ENCODE data around the gene TNFRSF19. TPM values are rescaled to one million over a fixed set of nuclear protein-coding genes. Genes with fewer than 3 reads are reported as not detected.
"Not testable (repeated sequence)": the region's sequence is repeated elsewhere in the genome, so short reads cannot be mapped to it uniquely, and the experiment has no call there.

The TNFRSF19 gene
- polyA plus RNA-seq, 5 donors: 64.8 to 106 (median 87.2) TPM

DNA sequence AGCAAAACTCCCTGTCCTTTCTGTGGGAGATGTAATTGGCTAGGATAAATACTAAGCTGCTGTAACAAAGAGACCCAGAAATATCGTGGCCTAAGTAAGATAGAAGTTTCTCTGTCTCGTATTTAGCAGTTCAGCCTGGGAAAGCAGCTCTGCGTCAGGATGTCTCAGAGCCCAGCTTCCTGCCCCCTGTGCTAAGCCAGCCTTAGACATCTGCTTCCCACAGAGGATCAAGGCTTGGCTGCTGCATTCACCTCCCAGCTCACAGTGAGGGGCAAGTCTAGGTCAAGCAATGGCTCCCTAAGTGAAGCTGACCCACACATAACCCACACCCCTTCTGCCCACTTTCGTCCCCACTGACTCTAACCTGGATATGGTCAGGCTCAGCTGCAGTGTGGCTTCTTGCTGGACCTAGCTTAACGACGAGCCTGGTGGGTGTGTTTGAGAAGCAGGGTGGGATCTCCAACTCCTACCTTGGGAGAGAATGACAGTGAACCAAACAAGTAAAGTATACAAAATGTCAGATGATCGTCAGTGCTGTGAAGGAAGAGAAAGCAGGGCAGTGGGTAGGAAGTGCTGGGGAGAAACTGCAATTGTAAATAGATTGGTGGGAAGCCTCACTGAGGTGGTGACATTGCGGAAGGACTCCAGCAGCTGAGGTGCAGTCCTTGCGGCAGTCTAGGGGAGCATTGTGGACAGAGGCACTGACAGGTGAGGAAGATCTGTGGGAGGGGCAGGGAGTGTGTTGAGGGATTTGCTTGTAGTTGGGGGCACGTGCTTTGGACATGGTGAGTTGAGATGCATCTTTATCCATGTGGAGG lies 82.9 kb downstream of the TNFRSF19 start:
- DNase-seq: no peak

DNA sequence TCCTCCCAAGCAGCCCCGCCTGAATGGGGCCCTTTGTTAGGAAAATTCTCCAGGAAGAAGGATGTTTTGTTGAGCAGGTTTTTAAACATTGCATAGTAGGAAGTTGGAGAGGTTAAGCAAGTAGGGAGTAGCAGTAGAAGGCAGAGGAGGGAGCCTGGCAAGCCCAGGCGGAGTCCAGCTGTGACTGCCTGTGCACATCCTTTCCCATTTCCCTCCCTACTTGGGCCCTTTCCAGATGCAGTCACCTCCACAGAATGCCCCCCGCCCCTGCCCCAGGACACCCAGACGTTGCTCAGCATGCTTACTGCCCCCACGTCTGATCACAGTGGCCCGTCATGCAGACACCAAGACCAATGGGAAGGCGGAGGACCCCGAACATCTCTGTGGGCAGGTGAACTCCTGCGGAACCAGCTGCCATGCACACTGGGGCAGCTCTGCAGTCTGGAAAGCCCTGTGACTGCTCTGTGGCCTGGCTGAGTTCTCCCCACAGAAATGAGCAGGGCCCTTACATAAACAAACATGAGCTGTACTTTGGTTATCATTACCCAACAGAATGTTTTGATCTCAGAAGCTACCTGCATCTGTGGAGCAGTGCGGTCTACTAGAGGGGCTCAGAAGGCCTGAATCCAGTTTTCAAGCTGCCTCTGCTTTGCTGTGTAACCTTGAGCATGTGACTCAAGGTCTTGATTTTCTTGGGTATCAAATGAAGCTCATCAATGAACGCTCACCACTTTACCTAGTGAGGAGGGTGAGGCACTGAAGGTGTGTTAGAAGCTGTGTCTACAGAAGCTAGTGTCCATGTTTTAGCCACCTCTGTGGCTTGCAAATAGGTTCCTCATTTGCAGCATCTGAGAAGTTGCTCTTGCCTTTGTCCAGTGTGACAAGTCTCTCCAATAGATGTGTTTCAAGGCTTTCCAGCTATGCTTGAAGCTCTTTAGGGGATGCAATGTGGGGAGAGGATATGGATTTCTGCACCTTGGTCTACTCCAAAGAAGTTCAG lies 84.2 kb downstream of the TNFRSF19 start:
- no peak for DNase-seq

DNA sequence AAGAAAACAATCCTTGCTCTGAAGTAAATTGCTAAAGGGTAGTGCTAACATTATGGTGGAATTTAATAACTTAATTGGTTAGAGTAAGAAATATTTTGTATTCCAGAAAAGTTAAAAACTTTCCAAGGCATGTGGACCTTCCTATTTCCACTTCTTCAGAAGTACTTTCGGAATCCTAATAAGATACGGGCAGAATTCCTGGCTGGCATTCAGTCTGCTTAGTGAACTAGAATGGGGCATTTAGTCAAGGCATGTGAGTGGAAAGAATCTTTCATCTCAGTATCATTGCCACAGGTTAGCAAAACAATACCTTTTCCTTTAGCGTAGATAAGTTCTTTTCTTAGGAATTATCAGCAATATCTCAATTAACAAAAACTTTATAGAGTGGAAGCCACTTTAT lies 85.1 kb downstream of the TNFRSF19 start:
- no peak for DNase-seq

DNA sequence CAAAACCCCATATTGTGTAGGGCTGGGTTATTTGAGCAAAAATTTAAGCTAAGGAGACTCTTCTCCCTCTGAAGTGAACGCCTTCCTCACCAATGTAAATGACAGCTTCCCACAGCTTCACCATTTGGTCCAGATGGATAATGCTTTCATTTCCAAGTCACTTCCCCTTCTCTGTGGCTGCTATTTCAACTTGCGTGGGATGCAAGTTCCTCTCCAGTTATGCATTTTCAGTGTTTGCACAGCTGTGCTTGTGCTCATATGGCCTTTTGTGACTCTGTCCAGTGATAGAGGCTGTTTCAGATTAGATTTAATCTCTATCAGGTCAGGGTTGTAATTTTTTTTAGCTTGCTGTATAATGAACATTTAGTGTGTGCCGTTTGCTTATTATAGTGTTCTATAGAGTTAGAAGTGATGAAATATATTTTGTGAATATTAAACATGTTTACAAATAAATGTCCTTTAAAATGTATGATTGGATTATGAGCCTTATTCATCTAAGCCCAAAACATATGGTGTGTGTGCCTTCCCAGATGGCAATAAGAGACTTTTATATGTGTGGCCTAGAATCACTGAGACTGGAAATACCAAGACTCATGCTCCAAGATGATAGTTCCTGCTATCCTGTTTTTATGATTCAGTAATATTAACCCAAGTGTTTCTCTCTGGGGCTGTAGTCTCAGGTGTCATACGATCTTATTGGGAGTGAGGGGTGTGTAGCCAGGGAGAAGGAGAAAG lies 86.6 kb downstream of the TNFRSF19 start:
- DNase-seq: no peak

DNA sequence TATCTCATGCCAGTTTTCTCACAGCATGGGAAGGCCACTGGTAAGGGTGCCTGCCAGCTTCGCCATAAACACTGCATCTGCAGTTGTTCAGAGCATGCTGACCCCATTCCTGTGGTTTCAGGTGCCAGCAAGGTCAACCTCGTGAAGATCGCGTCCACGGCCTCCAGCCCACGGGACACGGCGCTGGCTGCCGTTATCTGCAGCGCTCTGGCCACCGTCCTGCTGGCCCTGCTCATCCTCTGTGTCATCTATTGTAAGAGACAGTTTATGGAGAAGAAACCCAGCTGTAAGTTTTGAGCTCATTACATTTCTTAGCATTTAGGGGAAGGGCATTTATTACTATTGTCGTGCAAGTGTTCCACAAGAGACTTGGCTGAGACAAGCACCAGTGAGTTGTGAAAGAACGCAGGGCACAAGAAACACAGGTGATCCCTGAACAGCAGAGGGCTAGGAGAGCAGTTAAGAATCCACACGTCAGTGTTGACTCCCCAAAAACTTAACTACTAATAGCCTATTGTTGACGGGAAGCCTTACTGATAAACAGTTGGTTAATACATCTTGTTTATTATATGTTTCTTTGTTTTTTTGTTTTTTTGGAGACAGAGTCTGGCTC lies 88.8 kb downstream of the TNFRSF19 start:
- DNase-seq: no peak

DNA sequence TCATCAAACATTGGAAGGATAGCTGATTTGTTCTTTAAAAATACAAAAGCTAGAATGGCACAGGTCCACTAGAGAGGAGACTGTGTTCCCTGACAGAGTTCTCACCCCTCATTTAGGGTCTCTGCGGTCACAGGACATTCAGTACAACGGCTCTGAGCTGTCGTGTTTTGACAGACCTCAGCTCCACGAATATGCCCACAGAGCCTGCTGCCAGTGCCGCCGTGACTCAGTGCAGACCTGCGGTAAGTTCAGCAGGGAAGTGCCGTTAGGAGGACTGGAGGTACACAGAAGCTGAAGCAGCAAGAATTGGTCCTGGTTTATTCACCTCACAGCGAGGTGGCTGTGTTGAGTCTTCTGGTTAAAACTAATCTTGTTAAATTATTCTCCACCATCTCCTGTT lies 90.0 kb downstream of the TNFRSF19 start:
- DNase-seq: no peak

DNA sequence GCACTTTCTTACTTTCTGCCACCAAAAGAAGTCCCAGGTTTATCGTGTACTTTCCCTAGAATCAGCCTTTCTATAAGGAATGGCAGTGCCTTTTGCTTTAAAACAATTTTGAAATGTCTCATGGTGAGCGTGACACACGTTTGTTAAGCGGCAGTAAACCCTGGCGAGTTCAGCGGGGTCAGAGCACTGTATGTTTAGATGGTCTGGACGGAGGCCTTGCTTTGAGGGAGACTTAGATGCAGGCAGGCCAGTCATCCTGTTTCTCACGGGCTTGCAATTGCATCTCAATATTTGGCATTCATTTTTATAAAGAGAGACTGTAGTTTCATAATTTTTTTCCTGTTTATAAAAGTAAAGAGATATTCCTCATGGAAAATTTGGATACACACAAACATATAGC lies 96.4 kb downstream of the TNFRSF19 start:
- no peak for DNase-seq

DNA sequence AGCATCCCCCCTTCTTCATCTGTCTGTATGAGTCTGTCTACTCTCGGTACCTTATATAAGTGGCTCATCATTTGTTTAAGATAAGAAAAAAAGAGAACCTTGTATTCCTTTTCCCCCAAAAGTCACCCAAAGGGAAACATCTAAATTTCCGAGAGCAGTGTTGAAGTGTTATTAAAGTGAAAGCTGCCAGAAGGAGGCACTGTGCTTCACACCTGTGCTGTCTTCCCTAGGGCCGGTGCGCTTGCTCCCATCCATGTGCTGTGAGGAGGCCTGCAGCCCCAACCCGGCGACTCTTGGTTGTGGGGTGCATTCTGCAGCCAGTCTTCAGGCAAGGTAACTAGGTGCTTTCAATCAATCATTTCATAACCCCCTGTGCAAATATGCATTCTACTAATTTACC lies 97.5 kb downstream of the TNFRSF19 start:
- no peak for DNase-seq

DNA sequence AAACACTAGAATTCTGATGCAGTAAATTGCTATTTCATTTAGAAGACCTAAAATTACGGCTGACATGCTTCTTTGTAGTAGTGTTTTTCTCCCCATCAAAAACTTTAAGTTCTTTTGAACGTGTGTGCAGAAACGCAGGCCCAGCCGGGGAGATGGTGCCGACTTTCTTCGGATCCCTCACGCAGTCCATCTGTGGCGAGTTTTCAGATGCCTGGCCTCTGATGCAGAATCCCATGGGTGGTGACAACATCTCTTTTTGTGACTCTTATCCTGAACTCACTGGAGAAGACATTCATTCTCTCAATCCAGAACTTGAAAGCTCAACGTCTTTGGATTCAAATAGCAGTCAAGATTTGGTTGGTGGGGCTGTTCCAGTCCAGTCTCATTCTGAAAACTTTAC lies 98.3 kb downstream of the TNFRSF19 start:
- no peak for DNase-seq

DNA sequence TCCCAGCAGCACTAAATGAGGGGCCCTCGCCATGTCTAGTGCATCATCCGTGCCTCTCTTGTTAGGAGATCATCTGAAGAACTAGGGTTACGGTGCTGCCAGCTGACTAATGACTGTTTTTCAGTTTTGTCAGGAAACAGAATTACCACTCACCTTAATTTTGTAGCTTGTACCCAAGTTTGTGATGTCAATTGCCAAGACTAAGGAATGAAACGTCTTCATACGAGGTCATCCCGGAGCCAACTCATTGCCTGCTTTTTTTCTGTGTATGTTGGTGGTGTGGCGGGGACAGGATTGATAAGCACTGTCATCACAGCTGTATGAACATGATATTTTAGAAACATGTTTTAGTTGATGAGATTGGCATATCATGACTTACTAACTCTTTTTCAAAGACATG lies 100.6 kb downstream of the TNFRSF19 start:
- no peak for DNase-seq

DNA sequence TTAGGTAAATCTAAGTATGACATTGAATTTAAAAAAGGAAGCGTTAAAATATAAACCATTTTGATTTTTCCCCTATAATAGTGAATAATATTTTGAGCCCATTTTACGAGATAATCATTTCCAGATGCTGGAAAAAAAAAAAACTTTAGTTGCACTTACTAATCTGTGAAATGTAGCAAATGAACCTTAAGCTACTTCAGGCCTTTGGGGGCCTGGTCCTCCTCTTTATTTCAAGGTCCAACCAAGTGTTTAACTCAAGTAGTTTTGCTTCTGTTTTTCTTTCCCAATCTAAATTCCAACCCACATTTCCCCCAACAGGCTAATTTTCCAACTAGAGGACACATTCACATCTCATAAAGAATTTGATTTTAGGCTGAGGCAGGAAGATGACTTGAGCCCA lies 101.2 kb downstream of the TNFRSF19 start:
- no peak for DNase-seq

DNA sequence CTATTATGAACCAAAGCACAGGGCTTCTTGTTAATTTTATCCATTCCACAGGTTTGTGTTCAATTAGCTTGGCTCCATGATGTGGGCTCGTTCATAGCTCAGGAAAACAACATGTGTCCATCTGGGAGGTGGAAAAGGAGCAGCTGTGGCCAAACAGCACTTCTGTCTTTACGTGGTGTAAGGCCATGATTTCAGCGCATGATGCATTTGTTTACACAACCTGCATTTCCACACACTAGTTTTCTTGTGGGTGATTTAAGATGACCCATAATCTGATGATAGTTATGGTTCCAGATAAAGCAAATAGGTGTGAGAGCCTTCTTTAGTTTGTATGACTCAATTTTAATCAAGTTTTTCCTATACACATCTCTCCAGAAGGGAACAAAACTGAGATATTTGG lies 101.7 kb downstream of the TNFRSF19 start:
- DNase-seq: no peak

DNA sequence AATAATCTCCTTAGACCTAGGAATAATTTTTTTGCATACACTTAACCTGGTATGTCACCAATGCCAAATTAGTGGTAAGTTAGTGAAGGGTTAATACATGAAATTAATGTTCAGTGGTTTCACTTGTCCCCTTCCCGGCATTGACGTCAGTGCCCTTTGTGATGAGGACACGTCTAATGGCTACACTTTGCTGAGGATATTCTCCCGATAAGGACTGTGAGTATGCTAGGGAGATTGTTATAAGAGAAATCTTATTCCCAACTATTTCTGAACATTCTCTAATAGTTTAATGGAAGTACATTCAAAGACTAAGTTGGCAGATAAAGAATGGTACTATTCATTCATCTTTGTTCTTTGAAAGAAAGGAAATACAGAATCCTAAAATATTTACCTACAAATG lies 102.4 kb downstream of the TNFRSF19 start:
- DNase-seq: no peak

DNA sequence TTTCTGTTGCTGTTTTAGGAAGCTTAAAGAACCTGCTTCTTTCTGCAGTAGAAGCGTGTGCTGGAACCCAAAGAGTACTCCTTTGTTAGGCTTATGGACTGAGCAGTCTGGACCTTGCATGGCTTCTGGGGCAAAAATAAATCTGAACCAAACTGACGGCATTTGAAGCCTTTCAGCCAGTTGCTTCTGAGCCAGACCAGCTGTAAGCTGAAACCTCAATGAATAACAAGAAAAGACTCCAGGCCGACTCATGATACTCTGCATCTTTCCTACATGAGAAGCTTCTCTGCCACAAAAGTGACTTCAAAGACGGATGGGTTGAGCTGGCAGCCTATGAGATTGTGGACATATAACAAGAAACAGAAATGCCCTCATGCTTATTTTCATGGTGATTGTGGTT lies 103.1 kb downstream of the TNFRSF19 start:
- DNase-seq: peak; percentile 75 to 77

DNA sequence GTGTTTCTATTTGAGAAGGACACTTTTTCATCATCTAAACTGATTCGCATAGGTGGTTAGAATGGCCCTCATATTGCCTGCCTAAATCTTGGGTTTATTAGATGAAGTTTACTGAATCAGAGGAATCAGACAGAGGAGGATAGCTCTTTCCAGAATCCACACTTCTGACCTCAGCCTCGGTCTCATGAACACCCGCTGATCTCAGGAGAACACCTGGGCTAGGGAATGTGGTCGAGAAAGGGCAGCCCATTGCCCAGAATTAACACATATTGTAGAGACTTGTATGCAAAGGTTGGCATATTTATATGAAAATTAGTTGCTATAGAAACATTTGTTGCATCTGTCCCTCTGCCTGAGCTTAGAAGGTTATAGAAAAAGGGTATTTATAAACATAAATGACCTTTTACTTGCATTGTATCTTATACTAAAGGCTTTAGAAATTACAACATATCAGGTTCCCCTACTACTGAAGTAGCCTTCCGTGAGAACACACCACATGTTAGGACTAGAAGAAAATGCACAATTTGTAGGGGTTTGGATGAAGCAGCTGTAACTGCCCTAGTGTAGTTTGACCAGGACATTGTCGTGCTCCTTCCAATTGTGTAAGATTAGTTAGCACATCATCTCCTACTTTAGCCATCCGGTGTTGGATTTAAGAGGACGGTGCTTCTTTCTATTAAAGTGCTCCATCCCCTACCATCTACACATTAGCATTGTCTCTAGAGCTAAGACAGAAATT lies 103.8 kb downstream of the TNFRSF19 start:
- no peak for DNase-seq

DNA sequence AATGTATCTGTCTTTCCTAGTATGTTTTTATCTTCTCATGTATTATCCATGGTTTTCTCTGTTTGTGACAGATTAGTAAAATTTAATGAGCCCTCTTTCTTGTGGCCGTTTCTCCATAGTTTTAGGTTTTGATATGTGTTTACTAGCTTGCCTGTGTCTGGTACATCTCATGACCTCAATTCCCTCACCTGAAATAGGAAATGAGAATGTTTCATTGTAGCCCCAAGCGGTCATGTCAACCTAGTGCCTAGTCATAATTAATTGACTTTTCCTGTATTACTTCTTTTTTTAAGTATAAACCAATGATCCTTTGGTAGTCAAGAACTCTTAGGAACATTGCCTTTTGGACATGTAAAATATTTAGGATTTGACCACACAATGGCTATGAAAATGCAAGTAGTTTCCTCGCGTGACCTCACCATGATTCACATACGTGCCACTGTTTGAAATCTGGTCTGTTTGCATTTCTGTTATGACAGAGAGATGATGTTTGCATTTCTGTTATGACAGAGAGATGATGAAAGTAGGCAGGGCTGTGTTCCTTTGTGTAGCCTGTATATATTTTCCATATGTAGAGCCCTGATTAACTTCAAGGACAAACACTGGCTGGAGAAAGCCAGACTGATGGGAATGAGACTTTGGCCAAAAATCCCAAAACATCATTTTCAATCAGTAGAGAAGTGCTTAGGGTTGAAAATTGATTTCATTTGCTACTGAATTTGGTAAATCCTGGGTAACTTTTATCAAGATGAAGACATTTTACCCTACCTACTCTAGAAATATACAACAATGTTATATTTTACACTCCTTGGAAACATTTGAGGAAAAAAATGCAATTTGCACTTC lies 104.8 kb downstream of the TNFRSF19 start:
- no peak for DNase-seq

DNA sequence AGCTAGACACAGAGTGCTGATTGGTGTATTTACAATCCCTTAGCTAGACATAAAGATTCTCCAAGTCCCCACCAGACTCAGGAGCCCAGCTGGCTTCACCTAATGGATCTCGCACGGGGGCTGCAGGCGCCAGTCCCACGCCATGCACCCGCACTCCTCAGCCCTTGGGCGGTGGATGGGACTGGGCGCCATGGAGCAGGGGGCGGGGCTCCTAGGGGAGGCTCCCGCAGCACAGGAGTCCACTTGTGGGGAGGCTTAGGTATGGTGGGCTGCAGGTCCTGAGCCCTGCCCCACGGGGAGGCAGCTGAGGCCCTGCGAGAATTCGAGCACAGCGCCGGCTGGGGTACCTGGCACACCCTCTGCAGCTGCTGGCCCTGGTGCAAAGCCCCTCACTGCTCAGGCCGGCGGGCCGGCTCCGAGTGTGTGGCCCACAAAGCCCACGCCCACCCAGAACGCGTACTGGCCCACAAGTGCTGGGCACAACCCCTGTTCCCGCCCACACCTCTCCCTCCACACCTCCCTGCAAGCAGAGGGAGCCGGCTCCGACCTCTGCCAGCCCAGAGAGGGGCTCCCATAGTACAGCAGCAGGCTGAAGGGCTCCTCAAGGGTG lies 107.6 kb downstream of the TNFRSF19 start:
- DNase-seq: not testable (repeated sequence)

DNA sequence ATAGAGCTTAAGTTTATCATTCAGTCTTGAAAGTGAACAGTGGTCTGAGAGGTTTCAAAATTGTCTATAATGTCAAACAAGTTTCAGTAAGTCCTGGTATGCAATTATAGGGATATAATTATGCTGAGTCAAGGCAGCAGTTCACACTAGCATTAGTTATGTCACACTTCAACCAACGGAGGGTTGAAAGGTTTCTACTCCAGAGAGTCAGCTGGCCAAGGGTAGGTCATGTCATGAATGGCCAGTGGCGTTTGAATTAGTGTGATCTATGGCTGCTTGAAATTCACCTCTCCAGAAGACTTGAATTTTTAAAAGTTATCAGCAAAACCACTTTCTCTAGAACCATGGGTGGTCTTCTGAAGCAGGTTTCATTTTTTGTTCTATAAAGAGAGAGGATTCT lies 108.6 kb downstream of the TNFRSF19 start:
- DNase-seq: no peak

DNA sequence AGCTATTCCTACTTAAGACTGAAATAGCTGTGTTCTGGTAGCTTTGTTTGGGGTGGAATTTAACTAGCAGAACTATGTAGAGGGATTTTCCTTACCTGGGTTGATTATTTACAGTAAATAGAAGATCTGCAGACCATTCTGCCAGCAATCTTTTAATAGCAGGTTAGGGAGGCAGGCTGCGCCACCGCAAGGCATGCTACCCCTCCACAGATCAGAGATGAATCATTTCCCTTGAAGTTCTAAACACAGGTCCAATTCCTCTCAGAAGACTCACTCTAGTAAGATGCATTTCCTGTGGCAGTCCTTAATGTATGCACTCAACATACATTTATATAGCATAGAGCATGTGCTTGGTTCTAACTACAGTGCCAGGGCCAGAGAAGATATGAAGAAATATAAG lies 109.0 kb downstream of the TNFRSF19 start:
- DNase-seq: no peak
